Neural cell (in vitro differentiated cells): ENCODE data around the gene ARHGDIB. TPM values are rescaled to one million over a fixed set of nuclear protein-coding genes. Genes with fewer than 3 reads are reported as not detected.

Experiments
- H2AFZ ChIP-seq: fragments of 200-600, 300-800 bp; sonication (generic), shearing (Covaris generic); 2 replicates; pipeline ENCODE4 v1.6.0; 2014; ENCODE audit warnings: low read depth, mild to moderate bottlenecking, antibody characterized with exemption, low read length, moderate library complexity
- H3F3A ChIP-seq: fragments of 200-600 bp; shearing (Covaris generic); 2 replicates; pipeline ENCODE4 v1.6.1; 2016; ENCODE audit warnings: mild to moderate bottlenecking, moderate library complexity, mixed read lengths, antibody characterized with exemption, low read length; ENCODE audit not compliant: insufficient read depth, poor library complexity, severe bottlenecking
- H3K27ac ChIP-seq: fragments of 200-600, 300-800 bp; sonication (generic), shearing (Covaris generic); 2 replicates; pipeline ENCODE4 v1.5.1; 2014; ENCODE audit warnings: mild to moderate bottlenecking, low read length, moderate library complexity
- H3K27me3 ChIP-seq: fragments of 300-800, 200-600 bp; sonication (generic), shearing (Covaris generic); 2 replicates; pipeline ENCODE4 v1.6.0; 2014; ENCODE audit warnings: mild to moderate bottlenecking, low read depth, low read length, moderate library complexity; ENCODE audit not compliant: insufficient read depth
- H3K36me3 ChIP-seq: fragments of 300-800, 200-600 bp; sonication (generic), shearing (Covaris generic); 2 replicates; pipeline ENCODE4 v1.5.1; 2014; ENCODE audit warnings: mild to moderate bottlenecking, antibody characterized with exemption, low read length, moderate library complexity; ENCODE audit not compliant: insufficient read depth
- H3K4me2 ChIP-seq: fragments of 300-800, 200-600 bp; sonication (generic), shearing (Covaris generic); 2 replicates; pipeline ENCODE4 v1.6.0; 2014; ENCODE audit warnings: mild to moderate bottlenecking, low read length
- H3K4me3 ChIP-seq: fragments of 300-800, 200-600 bp; sonication (generic), shearing (Covaris generic); 2 replicates; pipeline ENCODE4 v1.5.1; 2014; ENCODE audit warnings: mild to moderate bottlenecking, low read length, moderate library complexity
- H3K79me2 ChIP-seq: fragments of 200-600 bp; shearing (Covaris generic); replicated peaks from 2 replicates; pipeline ENCODE4 v1.6.0; 2014; ENCODE audit warnings: mild to moderate bottlenecking, low read length, moderate library complexity; ENCODE audit not compliant: insufficient read depth
- H3K9ac ChIP-seq: fragments of 300-800, 200-600 bp; sonication (generic), shearing (Covaris generic); 2 replicates; pipeline ENCODE4 v1.6.1; 2016; ENCODE audit warnings: mild to moderate bottlenecking, low read length, mixed read lengths
- H3K9me2 ChIP-seq: fragments of 200-600 bp; shearing (Covaris generic); 2 replicates; pipeline ENCODE4 v1.6.1; 2016; ENCODE audit warnings: mild to moderate bottlenecking, low read length, mixed read lengths; ENCODE audit not compliant: insufficient read depth
- H3K9me3 ChIP-seq: fragments of 200-600, 300-800 bp; sonication (generic), shearing (Covaris generic); 2 replicates; pipeline ENCODE4 v1.6.1; 2016; ENCODE audit warnings: mild to moderate bottlenecking, mixed run types, low read length, moderate library complexity, mixed read lengths
- H4K20me1 ChIP-seq: fragments of 200-600 bp; shearing (Covaris generic); 2 replicates; pipeline ENCODE4 v1.6.1; 2016; ENCODE audit warnings: mild to moderate bottlenecking, mixed run types; ENCODE audit not compliant: insufficient read depth
- CTCF ChIP-seq: fragments of 450-650 bp; IDR thresholded peaks from 2 replicates; pipeline ENCODE4 v1.5.1; 2014; ENCODE audit warnings: antibody characterized with exemption, mild to moderate bottlenecking, moderate library complexity; ENCODE audit not compliant: poor library complexity, severe bottlenecking
- EP300 ChIP-seq: fragments of 450-650 bp; conservative IDR thresholded peaks from 2 replicates; pipeline ENCODE4 v1.6.1; 2014; ENCODE audit warnings: antibody characterized with exemption, mild to moderate bottlenecking, moderate library complexity; ENCODE audit not compliant: poor library complexity, severe bottlenecking
- EZH2 ChIP-seq: fragments of 200-600, 300-800 bp; shearing (Covaris generic), sonication (generic); IDR thresholded peaks from 2 replicates; pipeline ENCODE4 v1.6.1; 2014; ENCODE audit warnings: antibody characterized with exemption, low read length, borderline replicate concordance, mild to moderate bottlenecking; ENCODE audit not compliant: insufficient read depth, poor library complexity, severe bottlenecking
- MXI1 ChIP-seq: fragments of 450-650 bp; conservative IDR thresholded peaks from 2 replicates; pipeline ENCODE4 v1.6.1; 2014; ENCODE audit warnings: antibody characterized with exemption, mild to moderate bottlenecking; ENCODE audit not compliant: poor library complexity, severe bottlenecking
- POLR2AphosphoS5 ChIP-seq: IDR thresholded peaks from 2 replicates; pipeline ENCODE4 v1.6.1; 2012
- RAD21 ChIP-seq: fragments of 450-650 bp; conservative IDR thresholded peaks from 2 replicates; pipeline ENCODE4 v1.6.1; 2014; ENCODE audit warnings: antibody characterized with exemption, mild to moderate bottlenecking, moderate library complexity
- REST ChIP-seq: IDR thresholded peaks from 2 replicates; pipeline ENCODE4 v1.6.1; 2012; ENCODE audit warnings: borderline replicate concordance
- SMC3 ChIP-seq: fragments of 450-650 bp; conservative IDR thresholded peaks from 2 replicates; pipeline ENCODE4 v1.6.1; 2014; ENCODE audit warnings: antibody characterized with exemption, mild to moderate bottlenecking, moderate library complexity; ENCODE audit not compliant: poor library complexity
- TAF1 ChIP-seq: IDR thresholded peaks from 2 replicates; pipeline ENCODE4 v1.6.1; 2012; ENCODE audit warnings: low read depth
- polyA plus RNA-seq: library from polyadenylated mRNA; depleted of rRNA; stranded (reverse); fragments of >200 nt; gene quantifications from 2 replicates; pipeline ENCODE4 v1.2.3, GENCODE V29; 2014

ARHGDIB gene
- polyA plus RNA-seq, 1 donor from 2014 or later: 7.7 TPM

GRCh38 chr12:14935031-14935430 lies 26.4 kb downstream of the ARHGDIB start:
- Histone ChIP-seq H3K27ac (no peak overlapping the region), H3K36me3 (no peaks in the 10 kb centered on the region), H3K4me2 (no peak overlapping the region), H3K27me3 (no peaks in the 10 kb centered on the region), H3K79me2 (no peaks in the 10 kb centered on the region), H3K9ac (no peak overlapping the region), H4K20me1 (no peaks in the 10 kb centered on the region), H3K4me3 (no peak overlapping the region), H3K9me2 (no peaks in the 10 kb centered on the region), H2AFZ (no peak overlapping the region), H3F3A (no peaks in the 10 kb centered on the region), H3K9me3 (no peaks in the 10 kb centered on the region)
- TF ChIP-seq MXI1 (no peak), EP300 (no peak), EZH2 (no peak), REST (no peak), CTCF (no peak), RAD21 (no peak), SMC3 (no peak), POLR2AphosphoS5 (no peak), TAF1 (no peak)

- no peak overlapping the region for H3K27ac ChIP-seq
- H3K79me2 ChIP-seq: no peaks in the 10 kb centered on the region
- no peaks in the 10 kb centered on the region for H3K27me3 ChIP-seq
- H2AFZ ChIP-seq: no peak overlapping the region
- no peaks in the 10 kb centered on the region for H3F3A ChIP-seq
- TF ChIP-seq EZH2 (no peak), MXI1 (no peak), EP300 (no peak), SMC3 (no peak), TAF1 (no peak), RAD21 (no peak), CTCF (no peak), POLR2AphosphoS5 (no peak), REST (no peak)
- H3K9ac ChIP-seq: no peak overlapping the region
- no peak overlapping the region for H3K4me3 ChIP-seq
- no peak overlapping the region for H3K4me2 ChIP-seq
- no peaks in the 10 kb centered on the region for H3K9me2 ChIP-seq
- H3K36me3 ChIP-seq: no peaks in the 10 kb centered on the region
- H4K20me1 ChIP-seq: no peaks in the 10 kb centered on the region
- no peaks in the 10 kb centered on the region for H3K9me3 ChIP-seq
Observed at GRCh38 chr12:14934511-14934910, 26.9 kb downstream of the ARHGDIB start.
